DMS 273 treated with DMSO at 0.1 percent for 48 hours (cell line): ENCODE data around the gene TENT4A.

ENCODE experiments used
- DNase-seq: peaks from one replicate; lab custom pipeline; 2025; lab: John Stamatoyannopoulos, UW

Gene TENT4A

GRCh38 chr5:6700685-6701355, 12.4 kb upstream of the TENT4A start:
- no peak for DNase-seq

GRCh38 chr5:6701491-6701890, 11.7 kb upstream of the TENT4A start:
- no peak for DNase-seq

- no peak for DNase-seq
These were observed 10.6 kb upstream of the TENT4A start for GRCh38 chr5:6702633-6703032.

- DNase-seq: no peak
These were observed 9.4 kb upstream of the TENT4A start for GRCh38 chr5:6703806-6704205.

- DNase-seq: no peak
These were observed 8.8 kb upstream of the TENT4A start for GRCh38 chr5:6704361-6704851.

GRCh38 chr5:6705088-6705487, 8.1 kb upstream of the TENT4A start:
- no peak for DNase-seq

- DNase-seq: no peak
These were observed 7.3 kb upstream of the TENT4A start for GRCh38 chr5:6705959-6706358.

- no peak for DNase-seq
These were observed 5.4 kb upstream of the TENT4A start for GRCh38 chr5:6707852-6708251.

- no peak for DNase-seq
These were observed 4.4 kb upstream of the TENT4A start for GRCh38 chr5:6708814-6709213.

- DNase-seq: no peak
These were observed 3.2 kb upstream of the TENT4A start for GRCh38 chr5:6710070-6710469.

- DNase-seq: no peak
These were observed 2.5 kb upstream of the TENT4A start for GRCh38 chr5:6710551-6711318.

- DNase-seq: no peak
These were observed 1.7 kb upstream of the TENT4A start for GRCh38 chr5:6711409-6712141.

GRCh38 chr5:6712142-6712576, 1.1 kb upstream of the TENT4A start:
- peak; percentile 12 for DNase-seq

GRCh38 chr5:6712577-6713273, 507 bp upstream of the TENT4A start:
- peak; percentile 92 for DNase-seq

- DNase-seq: no peak
These were observed 1.2 kb downstream of the TENT4A start for GRCh38 chr5:6714226-6715041.

GRCh38 chr5:6715271-6715670, 2.0 kb downstream of the TENT4A start:
- DNase-seq: no peak

- no peak for DNase-seq
These were observed 2.8 kb downstream of the TENT4A start for GRCh38 chr5:6715758-6716628.

- DNase-seq: no peak
These were observed 3.5 kb downstream of the TENT4A start for GRCh38 chr5:6716629-6717149.

- no peak for DNase-seq
These were observed 4.0 kb downstream of the TENT4A start for GRCh38 chr5:6717247-6717646.

- DNase-seq: no peak
These were observed 4.5 kb downstream of the TENT4A start for GRCh38 chr5:6717687-6718086.
